Activated T-helper 1 cell treated with anti-CD3 and anti-CD28 coated beads, Interleukin-12 subunit alpha, Interleukin-12 subunit beta, Interleukin-2, Interleukin-4 antibody, amounts not matched to agents 30 ng/mL and 10 ng/mL and 1 ng/mL, durations not matched to agents 14 hours and 24 hours and 36 hours (primary cell): Measurements from ENCODE around the gene MBP. TPM values are rescaled to one million over a fixed set of nuclear protein-coding genes. Genes with fewer than 3 reads are reported as not detected.

ENCODE experiments used
- DNase-seq: peaks from one replicate; pipeline ENCODE4 v3.0.0; 2021; ENCODE audit warnings: low spot score
- H3K27ac Mint-ChIP-seq: one replicate; pipeline ENCODE4 v1.8.0; 2021; ENCODE audit warnings: mild to moderate bottlenecking, mixed read lengths
- H3K27me3 Mint-ChIP-seq: one replicate; pipeline ENCODE4 v1.8.0; 2022; ENCODE audit warnings: mild to moderate bottlenecking, moderate library complexity, mixed read lengths; ENCODE audit not compliant: insufficient read depth
- H3K36me3 Mint-ChIP-seq: one replicate; pipeline ENCODE4 v1.8.0; 2021; ENCODE audit warnings: low read depth, mixed read lengths
- H3K4me1 Mint-ChIP-seq: one replicate; pipeline ENCODE4 v1.8.0; 2021; ENCODE audit warnings: low read depth, mixed read lengths
- H3K4me3 Mint-ChIP-seq: one replicate; pipeline ENCODE4 v1.8.0; 2021; ENCODE audit warnings: mild to moderate bottlenecking, moderate library complexity, mixed read lengths
- H3K9me3 Mint-ChIP-seq: one replicate; pipeline ENCODE4 v1.8.0; 2021; ENCODE audit warnings: mixed read lengths
- intact Hi-C: fragments of 100-400 bp; cut with micrococcal nuclease; formaldehyde crosslinking; loops from one replicate; pipeline ENCODE4 v1.15.1; 2024
- total RNA-seq: library from RNA; stranded (reverse); gene quantifications from 2 replicates; pipeline ENCODE4 v1.2.3, GENCODE V29; 2022

MBP gene
- total RNA-seq, 1 donor from 2014 or later, result 63.6 TPM

DNA sequence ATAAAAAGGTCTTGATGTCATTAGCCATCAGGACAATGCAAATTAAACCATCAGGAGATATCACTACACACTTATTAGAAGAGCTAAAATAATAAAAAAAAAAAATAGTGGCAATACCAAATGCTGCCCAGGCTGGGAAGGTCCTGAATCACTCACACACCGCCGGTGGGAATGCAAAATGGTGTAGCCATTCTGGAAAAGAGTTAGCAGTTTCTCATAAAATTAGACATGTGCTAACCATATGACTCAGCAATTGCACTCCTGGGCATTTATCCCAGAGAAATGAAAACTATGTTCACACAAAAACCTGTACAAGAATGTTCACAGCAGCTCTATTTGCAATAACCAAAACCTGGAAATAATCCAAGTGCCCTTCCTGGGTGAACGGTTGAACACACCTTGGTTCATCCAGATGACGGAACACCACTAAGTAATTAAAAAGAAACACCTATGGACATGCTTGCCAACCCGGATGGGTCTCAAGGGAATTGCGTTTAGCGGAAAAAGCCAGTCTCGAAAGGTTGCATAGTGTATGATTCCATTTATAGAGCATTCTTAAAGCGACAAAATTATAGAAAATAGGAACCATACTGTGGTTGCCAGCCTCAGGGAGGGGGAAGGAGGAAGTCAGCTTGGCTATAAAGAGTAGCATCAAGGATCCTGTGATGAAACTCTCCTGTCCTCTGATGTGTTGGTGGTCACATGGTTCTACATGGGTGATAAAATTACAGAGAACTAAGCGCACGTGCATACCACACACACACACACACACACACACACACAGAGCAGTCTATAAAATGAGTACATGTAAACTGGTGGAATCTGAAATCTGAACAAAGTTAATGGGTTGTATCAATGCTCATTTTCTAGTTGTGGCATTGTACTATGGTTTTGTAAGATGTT, 4.6 kb downstream of the MBP start:
- no peaks in the 10 kb centered on the region for H3K9me3 Mint-ChIP-seq
- H3K4me3 Mint-ChIP-seq, result peak overlapping the region; percentile 75
- no peak for DNase-seq
- intact Hi-C loops, result no loop called here
- peaks cover 43% of the 10 kb centered on the region for H3K36me3 Mint-ChIP-seq
- peak overlapping the region; percentile 83 for H3K27ac Mint-ChIP-seq
- H3K4me1 Mint-ChIP-seq, result peaks cover 80% of the 10 kb centered on the region
- H3K27me3 Mint-ChIP-seq, result no peaks in the 10 kb centered on the region

DNA sequence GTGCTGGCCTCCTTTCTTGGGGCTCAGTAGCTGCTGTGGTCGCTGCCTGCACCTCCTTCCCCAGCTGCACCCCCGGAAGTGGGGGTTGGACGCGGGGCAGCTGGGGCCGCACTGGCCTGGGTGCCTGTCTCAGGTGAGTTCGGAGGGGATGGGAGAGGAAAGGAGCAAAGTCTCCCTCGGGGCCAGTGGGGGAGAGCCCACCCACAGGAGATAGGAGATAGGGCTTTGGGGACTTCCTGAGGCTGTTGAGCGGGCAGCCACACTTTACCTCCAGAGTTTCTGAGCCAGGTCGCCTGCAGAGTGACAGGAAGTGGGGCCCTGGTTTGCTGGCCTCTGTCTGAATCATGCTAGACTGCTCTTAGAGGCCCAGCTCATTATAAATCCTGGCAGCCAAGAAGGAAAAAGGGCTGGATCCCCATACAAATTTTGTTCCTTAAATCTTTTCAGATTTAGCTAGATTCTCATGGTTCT, 8.1 kb downstream of the MBP start:
- H3K36me3 Mint-ChIP-seq, result peaks cover 39% of the 10 kb centered on the region
- H3K4me3 Mint-ChIP-seq, result peak overlapping the region; percentile 79
- H3K27me3 Mint-ChIP-seq, result no peaks in the 10 kb centered on the region
- peaks cover 81% of the 10 kb centered on the region for H3K4me1 Mint-ChIP-seq
- H3K27ac Mint-ChIP-seq, result peak overlapping the region; percentile 94
- peak; percentile 36 for DNase-seq
- no peaks in the 10 kb centered on the region for H3K9me3 Mint-ChIP-seq
- intact Hi-C loops, result loop anchor here (1.0 kb wide), 3 partner anchors 8 to 18 kb away; partner anchors contain the start of gene MBP

DNA sequence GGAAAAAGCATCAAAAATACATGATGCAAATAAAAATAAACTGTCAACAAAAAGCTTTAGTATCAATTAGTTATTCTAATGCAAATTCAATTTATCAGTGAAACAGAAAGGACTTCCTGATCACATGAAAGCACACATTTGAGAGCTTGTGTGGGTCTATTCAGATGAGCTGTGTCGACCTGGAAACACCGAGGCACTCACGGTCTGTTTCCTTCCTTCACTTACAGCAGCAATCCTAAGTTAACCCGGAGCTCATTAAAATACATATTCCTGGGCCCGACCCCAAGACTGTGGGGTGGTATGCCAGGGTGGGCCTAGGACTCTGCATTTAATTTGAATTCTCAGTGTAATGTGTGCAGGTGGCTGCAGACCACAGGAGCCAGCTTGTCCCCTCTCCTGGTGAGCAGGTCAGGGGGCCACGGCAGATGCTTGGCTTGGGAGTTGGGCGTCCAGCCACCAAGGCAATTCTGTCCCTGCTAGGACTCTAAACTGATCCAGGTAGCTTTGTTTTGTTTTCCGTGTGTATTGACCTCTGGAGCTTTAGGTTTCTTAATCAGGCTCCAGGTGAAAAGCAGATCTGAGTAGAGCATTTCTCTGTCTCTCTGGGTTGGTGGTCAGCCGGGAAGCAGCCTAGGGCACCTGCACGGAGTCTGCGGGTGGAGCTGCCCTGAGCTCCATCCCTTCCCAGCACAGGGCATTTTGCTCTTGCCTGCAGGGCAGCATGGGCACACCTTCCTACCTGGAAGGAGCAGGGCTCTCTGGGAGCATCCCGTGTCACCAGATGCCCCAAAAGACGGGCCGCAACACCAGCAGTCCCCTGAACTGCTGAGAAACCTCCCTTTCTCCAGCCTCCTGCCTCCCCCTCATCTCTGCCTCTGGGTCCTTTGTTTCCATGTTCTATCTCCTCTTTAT, 9.0 kb downstream of the MBP start:
- Mint-ChIP-seq H3K36me3 (peaks cover 37% of the 10 kb centered on the region), H3K27me3 (no peaks in the 10 kb centered on the region), H3K4me3 (peak overlapping the region; percentile 79), H3K27ac (peak overlapping the region; percentile 94), H3K9me3 (no peaks in the 10 kb centered on the region), H3K4me1 (peaks cover 81% of the 10 kb centered on the region)
- intact Hi-C loops, result loop anchor here (1.0 kb wide), 3 partner anchors 8 to 17 kb away; partner anchors contain the start of gene MBP
- no peak for DNase-seq

DNA sequence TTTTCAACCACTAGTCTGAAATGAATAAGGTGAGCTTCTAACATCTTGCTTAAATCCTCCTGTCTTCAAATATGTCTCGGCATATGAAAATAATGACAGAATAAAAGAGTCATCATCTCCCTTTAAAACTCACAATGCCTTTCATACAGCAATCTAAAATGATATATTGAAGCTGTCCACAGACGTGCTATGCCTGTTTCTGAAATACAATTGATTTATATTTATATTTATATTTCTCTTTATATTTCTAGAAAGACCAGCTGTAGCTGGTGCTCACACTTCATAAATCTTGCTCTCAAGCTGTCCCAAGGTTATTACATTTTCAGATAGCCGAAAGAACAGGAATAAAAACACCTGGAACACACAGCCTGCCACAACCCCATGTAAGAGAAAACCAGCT, 11.1 kb downstream of the MBP start:
- Mint-ChIP-seq H3K27me3 (no peaks in the 10 kb centered on the region), H3K27ac (peak overlapping the region; percentile 40), H3K4me1 (peaks cover 72% of the 10 kb centered on the region), H3K4me3 (no peak overlapping the region), H3K36me3 (peaks cover 26% of the 10 kb centered on the region), H3K9me3 (no peaks in the 10 kb centered on the region)
- intact Hi-C loops, result no loop called here
- DNase-seq, result no peak

DNA sequence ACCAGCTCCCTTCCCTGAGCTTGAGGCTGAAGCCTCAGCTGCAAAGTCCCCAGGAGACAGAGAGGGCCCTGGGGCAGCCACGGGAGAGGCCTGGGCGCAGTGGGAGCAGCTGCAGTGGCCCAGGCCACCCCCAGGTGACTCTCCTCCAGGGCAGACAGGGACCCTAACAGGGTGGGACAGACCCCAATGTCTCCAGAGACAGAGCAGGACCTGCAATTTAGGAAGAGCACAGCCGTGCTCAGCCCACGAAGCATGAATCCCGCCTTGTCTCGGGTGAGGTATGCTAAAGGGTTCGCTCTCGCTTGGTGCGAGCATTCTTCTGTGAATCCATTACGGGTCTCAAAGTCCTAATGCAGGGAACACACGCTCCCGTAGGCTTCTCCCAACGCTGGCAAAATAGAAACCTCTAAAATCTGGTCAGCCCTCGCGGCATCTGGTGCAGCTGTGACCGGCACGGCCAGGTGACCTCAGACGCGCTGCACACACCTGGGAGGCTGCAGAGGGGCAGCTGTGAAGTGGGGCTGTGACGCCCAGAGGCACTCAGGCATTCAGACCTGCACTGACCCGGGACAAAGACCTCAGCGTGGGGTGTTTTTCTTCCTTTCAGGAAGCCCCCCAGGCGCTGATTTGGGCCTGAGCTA, 12.6 kb downstream of the MBP start:
- intact Hi-C loops, result no loop called here
- DNase-seq, result no peak
- peaks cover 69% of the 10 kb centered on the region for H3K4me1 Mint-ChIP-seq
- H3K9me3 Mint-ChIP-seq, result no peaks in the 10 kb centered on the region
- peaks cover 25% of the 10 kb centered on the region for H3K36me3 Mint-ChIP-seq
- H3K27me3 Mint-ChIP-seq, result no peaks in the 10 kb centered on the region
- no peak overlapping the region for H3K27ac Mint-ChIP-seq
- no peak overlapping the region for H3K4me3 Mint-ChIP-seq

DNA sequence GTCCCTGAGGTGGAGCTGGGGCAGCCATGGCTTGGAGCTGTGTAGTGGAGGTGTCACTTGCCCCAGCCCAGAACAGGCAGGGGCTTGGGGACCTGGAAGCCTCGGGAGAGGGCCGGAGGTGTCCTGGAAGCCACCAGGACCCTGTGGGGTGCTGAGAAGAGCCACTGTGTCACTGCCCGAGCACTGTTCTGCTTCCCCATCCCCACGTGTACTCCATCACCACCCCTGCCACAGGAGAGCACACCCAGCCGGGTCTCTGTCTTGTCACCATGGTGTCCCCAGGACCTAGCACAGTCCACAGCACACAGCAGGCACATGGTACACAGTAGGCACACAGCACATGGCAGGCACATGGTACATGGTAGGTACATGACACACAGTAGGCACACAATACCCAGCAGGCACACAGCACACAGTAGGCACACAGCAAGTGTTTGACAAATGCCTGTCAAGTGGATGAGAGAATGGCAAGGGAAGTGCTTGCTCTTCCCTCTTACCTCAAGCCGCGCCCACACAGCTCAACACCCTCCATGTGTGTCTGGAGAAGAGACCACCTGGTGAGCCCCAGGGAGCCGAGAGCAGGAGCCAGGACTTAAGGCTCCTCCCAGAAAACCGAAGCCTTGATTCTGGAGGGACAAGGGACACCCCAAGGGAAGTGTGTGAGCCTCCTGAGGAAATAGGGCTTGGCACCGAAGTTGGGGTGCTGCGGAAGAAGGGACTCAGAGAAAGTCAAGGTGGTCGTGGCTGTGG, 13.3 kb downstream of the MBP start:
- intact Hi-C loops, result no loop called here
- no peak for DNase-seq
- no peaks in the 10 kb centered on the region for H3K27me3 Mint-ChIP-seq
- H3K9me3 Mint-ChIP-seq, result no peaks in the 10 kb centered on the region
- H3K27ac Mint-ChIP-seq, result peak overlapping the region; percentile 29
- peaks cover 25% of the 10 kb centered on the region for H3K36me3 Mint-ChIP-seq
- peaks cover 65% of the 10 kb centered on the region for H3K4me1 Mint-ChIP-seq
- no peak overlapping the region for H3K4me3 Mint-ChIP-seq

DNA sequence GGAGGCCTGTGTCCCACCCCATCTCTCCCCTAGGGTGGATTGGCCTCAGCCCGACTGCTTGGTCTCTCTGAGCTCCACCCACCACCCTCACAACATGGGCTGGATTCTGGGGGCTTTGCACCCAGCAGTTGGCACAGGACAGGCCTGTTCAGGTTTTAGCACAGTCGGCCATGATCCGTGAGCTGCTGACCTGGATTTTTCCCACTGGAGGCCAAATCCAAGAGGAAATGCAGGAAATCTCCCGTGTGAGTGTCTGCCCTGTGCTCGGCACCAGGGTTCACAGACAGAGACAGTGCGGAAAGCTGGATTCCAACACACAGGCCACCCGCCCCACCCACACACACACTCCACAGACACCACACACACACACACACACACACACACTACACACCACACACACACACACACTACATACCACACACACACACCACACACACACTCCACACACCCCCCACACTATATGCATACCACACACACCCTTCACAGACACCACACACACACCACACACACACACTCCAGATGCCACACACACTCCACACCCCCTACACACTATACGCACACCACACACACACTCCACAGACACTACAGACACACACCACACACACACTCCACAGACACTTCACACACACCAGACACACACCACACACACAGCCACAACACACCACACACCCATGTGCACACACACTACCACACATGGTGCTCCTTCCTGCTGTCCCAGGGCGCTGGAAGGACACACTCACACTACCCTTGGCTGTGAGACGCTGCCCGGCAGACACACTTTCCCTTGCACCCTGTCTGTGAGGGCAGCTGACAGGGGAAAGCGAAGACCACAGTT, 14.1 kb downstream of the MBP start:
- Mint-ChIP-seq H3K4me3 (no peak overlapping the region), H3K4me1 (peaks cover 62% of the 10 kb centered on the region), H3K27ac (peak overlapping the region; percentile 33), H3K9me3 (no peaks in the 10 kb centered on the region), H3K27me3 (no peaks in the 10 kb centered on the region), H3K36me3 (peaks cover 32% of the 10 kb centered on the region)
- intact Hi-C loops, result no loop called here
- no peak for DNase-seq

DNA sequence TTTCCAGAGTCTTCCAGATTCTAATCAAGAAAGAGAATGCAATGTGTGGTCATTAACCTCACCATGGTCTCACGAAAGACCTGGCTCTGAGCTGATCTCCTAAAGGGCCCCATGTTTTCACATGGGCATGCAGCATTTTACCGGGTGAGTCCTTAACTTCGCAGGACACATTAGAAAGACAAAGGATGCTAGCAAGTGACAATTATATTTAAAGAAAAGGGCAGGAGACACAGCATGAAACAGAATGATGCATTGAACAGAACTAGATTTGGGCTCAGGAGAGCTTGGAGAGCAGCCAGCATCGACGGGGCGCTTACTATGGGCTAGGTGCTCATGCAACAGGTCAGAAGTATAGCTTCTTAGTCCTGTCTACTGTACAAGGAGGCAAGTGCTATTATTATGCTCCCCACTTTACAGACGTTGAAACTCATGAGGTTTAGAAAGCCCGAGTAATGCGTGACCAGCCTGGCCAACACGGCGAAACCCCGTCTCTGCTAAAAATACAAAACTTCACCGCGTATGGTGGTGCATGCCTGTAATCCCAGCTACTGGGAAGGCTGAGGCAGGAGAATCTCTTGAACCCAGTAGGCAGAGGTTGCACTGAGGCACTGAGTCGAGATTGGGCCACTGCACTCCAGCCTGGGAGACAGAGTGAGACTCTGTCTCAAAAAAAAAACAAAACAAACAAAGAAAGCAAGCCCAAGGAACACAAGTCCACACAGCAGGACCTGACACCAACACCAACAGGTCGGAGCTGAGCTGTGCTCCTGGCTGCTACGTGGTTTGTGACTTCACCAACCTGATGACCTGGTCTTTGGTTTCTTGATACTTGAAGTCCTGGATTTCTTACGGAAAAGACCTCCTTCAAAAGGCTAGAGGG, 16.1 kb downstream of the MBP start:
- Mint-ChIP-seq H3K27ac (no peak overlapping the region), H3K36me3 (peaks cover 39% of the 10 kb centered on the region), H3K4me1 (peaks cover 62% of the 10 kb centered on the region), H3K9me3 (no peaks in the 10 kb centered on the region), H3K27me3 (no peaks in the 10 kb centered on the region), H3K4me3 (no peak overlapping the region)
- DNase-seq, result no peak
- intact Hi-C loops, result no loop called here

DNA sequence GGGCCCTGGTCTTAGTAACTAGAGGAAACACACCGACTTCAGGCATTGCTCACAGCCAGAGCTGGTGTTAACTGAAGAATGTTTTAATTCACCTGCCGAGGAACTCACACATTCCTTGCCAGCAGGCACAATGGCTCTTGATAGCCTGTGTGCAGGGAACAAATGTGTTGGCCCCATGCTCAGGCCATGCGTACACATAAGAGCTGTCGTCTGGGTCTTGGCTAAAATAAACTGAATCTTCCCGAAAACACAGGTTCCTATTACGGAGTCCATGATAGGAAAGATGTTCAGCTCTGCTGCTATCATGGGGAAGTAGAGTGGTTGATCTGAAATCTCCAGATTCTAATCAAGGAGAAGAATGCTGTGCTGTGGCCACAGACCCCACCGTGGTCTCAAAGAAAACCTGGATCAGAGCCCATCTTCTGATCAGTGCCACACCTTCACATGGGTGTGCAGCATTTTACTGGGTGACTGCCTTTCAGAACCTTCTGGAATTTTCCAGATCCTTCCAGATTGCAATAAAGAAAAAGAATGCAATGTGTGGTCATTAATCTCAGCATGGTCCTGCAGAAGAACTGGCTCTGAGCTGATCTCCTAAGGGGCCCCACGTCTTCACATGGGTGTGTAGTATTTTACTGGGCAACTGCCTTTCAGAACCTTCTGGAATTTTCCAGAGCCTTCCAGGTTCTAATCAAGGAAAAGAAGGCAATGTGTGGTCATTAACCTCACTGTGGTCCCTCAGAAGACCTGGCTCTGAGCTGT, 17.2 kb downstream of the MBP start:
- H3K27me3 Mint-ChIP-seq, result no peaks in the 10 kb centered on the region
- H3K36me3 Mint-ChIP-seq, result peaks cover 42% of the 10 kb centered on the region
- H3K4me1 Mint-ChIP-seq, result peaks cover 60% of the 10 kb centered on the region
- H3K4me3 Mint-ChIP-seq, result no peak overlapping the region
- no peaks in the 10 kb centered on the region for H3K9me3 Mint-ChIP-seq
- intact Hi-C loops, result loop anchor here (1.0 kb wide), 1 partner anchor 9 kb away; no protein-coding TSS in a partner anchor
- no peak for DNase-seq
- H3K27ac Mint-ChIP-seq, result peak overlapping the region; percentile 59

DNA sequence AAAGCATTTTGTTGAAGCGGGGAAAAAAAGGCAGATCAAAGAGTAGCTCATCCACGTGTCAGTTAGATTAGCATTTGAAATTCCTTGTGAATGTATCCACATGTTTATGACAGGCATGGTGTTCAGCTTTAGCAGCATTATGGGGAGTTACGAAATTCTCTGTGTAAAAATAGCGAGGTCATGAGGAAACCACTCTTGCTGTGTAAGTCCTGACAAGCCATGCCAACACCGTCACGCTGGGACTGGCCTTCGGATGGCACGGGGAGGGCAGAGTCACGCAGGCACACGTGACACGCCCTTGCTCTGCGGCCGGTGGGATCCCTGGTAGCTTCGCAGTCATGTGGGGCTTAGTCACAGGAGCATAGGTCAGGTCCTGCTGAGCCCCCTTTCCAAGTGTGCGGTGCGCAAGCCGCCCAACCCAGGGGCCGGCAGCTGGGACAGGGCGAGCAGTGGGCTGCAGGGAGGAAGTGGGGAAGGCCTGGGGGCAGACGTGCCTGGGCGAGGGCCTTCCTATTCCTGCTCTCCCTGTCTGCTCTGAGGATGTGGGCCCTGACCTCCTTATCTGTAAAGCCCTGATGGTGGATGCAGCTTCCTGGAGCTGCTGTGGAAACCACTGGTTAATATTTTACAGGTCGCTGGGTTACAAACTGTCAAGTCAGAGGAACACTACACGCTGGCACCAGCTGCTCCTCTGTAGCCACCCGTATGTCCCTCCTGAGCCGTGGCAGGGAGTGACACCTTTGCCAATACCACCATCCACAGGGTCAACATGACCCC, 18.0 kb downstream of the MBP start:
- DNase-seq, result no peak
- peak overlapping the region; percentile 59 for H3K27ac Mint-ChIP-seq
- H3K36me3 Mint-ChIP-seq, result peaks cover 42% of the 10 kb centered on the region
- no peaks in the 10 kb centered on the region for H3K9me3 Mint-ChIP-seq
- H3K27me3 Mint-ChIP-seq, result no peaks in the 10 kb centered on the region
- H3K4me1 Mint-ChIP-seq, result peaks cover 61% of the 10 kb centered on the region
- intact Hi-C loops, result loop anchor here (1.0 kb wide), 1 partner anchor 10 kb away; no protein-coding TSS in a partner anchor
- H3K4me3 Mint-ChIP-seq, result no peak overlapping the region
